Activated gamma-delta T cell treated with anti-CD3 and anti-CD28 coated beads, Interleukin-2, amount 50 U/mL, for 16 hours (primary cell): ENCODE measurements around the gene FMR1.
A peak's percentile ranks its signal among the peaks of the same experiment; 100 is the strongest.

ENCODE experiments used
- DNase-seq: peaks from one replicate; pipeline ENCODE4 v3.0.0-alpha.2; 2020; ENCODE audit warnings: low read depth

FMR1 gene

DNA sequence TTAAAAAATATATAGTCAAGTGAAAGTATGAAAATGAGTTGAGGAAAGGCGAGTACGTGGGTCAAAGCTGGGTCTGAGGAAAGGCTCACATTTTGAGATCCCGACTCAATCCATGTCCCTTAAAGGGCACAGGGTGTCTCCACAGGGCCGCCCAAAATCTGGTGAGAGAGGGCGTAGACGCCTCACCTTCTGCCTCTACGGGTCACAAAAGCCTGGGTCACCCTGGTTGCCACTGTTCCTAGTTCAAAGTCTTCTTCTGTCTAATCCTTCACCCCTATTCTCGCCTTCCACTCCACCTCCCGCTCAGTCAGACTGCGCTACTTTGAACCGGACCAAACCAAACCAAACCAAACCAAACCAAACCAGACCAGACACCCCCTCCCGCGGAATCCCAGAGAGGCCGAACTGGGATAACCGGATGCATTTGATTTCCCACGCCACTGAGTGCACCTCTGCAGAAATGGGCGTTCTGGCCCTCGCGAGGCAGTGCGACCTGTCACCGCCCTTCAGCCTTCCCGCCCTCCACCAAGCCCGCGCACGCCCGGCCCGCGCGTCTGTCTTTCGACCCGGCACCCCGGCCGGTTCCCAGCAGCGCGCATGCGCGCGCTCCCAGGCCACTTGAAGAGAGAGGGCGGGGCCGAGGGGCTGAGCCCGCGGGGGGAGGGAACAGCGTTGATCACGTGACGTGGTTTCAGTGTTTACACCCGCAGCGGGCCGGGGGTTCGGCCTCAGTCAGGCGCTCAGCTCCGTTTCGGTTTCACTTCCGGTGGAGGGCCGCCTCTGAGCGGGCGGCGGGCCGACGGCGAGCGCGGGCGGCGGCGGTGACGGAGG lies at the start of gene FMR1:
Gene FMR1, plus strand, starts transcription at position 728 of the 831 bp plus-strand sequence. CDS start 261 bp downstream, outside the sequence.
- DNase-seq = peak; percentile 88

DNA sequence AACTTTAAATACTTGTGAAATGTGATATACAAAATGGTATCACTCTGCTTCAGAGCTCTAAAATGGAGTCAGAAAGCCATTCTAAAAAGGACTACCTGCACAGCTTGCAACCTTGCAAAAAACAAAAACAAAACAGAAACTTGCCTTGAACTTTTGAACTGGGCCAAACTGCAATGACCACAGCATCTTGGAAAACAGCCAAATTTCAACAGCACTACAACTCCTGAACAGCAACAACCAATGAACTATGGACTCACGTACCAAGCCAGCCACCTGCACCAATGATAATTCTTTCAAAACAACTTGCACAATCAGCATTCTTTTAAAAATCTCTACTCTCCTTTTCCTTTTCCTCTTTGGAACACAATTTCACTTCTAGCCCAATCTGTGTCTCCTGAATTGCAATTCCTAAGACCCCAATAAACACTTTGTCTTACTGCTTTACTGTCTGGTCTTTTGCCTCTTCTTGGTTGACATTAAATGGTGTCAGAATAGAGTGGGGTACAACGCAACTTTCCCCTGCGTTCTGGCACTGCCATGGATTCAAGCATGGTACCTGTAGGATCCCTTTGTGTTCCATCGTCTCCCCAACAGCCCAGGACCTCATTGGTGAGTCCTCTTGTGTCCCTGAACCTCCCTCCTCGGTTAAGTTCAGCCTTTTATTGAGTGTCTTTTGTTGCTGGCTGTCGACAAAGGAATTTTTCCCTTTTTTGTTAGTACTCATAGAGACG lies 35.7 kb upstream of the FMR1 start:
- no peak for DNase-seq

DNA sequence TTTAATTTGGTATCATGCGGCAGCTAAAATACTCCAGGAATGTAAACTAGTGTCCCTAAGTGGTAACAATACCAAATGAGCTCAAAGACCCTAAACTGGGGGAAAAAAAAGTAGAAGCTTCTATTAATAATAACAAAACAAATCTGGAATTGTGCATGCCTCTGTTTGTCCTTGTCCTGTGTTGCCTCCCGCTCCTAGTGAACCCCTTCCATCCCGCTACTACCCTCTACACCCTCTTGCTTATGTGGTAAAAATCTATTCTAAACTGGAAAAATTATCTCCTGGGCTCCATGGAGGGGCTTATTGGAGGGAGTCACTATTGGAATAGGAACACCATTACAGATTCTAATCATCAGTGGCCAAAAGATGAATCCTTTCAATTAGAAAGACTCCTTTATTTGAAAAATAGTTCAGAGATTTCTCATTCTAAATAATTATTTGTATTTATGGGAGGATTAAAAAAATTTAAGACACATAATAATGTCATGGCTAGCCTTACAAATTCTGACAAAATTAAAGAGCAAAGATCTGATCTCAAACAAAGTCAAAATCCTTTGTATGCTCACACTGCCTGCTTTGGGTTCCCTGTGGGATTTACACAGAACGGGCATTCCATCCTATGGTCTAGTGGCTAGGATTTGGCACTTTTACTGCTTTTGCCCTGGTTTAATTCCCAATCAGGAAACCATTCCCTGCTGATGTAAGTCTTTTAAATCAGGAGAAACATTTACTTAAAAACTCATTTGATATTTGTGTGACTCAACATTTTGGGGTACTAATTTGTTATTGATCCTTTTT lies 34.7 kb upstream of the FMR1 start:
- no peak for DNase-seq

DNA sequence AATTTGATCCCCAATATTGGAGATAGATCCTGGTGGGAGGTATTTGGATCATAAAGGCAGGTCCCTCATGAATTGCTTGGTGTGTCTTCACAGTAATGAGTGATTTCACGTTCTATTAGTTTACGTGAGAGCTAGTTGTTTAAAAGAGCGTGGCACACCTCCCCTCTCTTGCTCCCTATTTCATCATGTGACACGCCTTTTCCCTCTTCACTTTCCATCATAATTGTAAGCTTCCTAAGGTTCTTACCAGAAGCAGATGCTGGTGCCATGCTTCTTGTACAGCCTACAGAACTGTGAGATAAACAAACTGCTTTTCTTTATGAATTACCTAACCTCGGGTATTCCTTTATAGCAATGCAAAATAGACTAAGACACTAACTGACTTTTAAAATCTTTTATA lies 34.0 kb upstream of the FMR1 start:
- DNase-seq = no peak

DNA sequence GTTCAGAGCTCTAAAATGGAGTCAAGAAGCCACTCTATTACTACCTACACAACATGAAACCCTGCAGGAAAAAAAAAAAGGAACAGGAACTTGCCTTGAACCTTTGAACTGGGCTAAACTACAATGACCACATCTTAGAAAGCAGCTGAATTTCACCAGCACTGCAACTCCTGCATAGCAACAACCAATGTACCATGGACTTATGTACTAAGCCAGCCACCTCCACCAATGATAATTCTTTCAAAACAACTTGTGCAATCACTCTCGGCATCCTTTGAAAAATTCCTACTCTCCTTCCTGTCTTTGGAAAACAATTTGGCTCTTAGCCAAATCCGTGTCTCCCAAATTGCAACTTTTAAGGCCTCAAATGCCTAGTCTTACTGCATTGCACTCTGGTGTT lies 26.8 kb upstream of the FMR1 start:
- no peak for DNase-seq

DNA sequence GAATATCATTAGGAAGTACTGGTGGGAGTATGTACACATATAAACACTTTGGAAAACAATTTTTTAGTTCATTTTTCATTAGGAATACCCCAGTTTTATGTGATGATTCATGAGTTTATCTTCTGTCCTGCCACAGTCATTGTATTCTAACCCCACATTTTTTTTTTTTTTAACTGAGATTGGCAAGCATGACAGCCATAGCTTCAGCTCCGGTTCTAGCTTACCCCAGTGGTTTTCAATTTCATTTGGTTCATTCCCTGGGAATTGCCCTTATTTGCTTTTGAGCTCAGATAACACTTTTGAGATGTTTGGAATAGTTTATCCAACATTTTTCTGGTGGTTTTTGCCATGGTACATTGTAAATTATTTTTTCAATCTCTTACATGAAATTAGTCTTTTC lies 21.0 kb upstream of the FMR1 start:
- no peak for DNase-seq

DNA sequence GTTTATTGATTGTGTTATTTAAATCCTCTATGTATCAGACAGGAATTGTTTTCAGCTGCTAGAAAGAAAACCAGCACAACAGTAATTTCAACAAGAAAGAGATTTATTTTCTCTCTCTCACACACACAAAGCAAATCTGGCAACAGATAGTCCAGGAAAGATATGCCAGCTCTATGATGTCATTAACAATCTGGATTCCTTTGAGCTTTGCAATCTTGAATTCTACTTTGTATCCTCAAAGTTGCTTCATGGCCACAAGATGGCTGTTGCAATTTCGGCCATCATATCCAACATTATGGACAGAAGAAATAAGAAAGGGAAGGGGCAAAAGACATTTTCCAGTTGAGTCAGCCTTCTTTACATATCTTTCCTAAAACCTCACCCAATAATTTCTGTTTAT lies 19.8 kb upstream of the FMR1 start:
- no peak for DNase-seq

DNA sequence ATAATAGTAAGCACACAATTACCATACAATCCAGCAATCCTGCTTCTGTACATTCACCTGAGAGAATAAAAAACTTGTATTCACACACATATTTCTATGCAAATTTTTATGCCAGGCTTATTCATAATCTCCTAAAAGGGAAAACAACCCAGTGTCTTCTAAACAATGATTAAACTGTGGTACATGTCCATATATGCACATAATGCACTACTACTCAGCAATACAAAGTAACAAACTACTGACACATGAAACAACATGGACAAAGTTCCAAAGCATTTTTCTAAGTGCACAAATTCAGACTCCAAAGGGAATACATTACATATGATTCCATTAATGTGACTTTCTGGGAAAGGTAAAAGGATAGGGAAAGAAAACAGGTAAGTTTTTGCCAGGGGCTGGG lies 18.0 kb upstream of the FMR1 start:
- DNase-seq = no peak

DNA sequence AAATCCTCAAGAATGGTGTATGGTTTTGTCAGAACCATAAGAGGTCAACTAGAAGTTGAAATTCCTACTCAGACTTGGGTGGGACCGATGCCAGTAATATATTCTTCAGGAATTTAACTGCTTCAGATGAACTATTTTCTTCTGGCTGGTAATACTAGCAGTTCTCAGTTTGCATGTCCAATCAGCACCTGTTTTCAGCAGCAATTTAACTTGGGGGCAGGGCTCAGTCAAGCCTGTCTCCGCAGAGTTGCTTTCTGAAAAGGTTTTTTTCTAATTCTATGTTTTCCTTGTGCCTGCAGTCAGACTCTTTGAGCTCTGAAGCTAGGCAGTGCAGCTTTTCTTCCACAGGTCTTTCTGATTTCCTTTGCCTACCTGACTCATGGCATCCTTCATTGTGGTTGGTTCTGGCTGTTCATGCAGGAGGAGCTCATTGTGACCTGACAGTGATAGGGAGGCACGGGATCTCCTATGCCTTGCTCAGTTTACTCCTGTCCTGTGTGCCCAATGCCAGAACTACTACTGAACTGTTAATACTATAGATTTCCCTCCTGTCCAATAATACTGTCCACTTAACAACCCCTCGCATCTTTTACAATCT lies 17.3 kb upstream of the FMR1 start:
- DNase-seq = no peak

DNA sequence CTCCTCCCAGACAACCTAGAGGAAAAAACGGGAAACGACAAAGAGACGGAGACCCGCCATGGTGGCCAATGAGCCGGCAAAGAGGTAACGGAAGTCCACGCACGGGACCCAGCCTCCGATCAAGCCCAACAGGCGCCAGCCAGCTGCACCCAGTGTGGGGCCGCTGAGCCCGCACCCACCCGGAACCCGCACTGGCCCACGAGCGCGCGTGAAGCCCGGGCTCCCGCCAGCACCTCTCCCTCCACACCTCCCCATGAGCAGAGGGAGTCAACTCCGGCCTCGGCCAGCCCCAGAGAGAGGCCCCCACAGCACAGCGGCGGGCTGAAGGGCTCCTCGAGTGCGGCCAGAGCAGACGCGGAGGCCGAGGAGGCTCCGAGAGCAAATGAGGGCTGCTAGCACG lies 14.6 kb upstream of the FMR1 start:
- DNase-seq = no peak

DNA sequence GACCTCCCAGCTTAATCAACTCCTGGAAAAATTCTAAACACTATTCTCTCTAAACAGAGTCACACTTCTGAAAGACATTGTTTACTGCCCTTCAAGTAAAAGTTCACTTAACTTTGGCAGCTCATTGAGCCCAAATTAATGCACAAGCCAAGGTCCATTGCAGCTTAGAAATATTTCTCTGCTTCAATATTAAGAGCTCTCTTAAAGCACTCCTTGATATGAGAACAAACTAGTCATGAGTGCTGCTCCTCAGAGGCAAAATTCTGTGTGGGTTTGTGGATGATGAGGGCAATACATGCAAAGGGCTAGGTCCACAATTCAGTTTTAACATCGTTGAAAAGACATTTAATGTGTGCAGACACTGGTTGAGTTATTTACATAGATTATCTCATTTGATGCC lies 12.8 kb upstream of the FMR1 start:
- no peak for DNase-seq

DNA sequence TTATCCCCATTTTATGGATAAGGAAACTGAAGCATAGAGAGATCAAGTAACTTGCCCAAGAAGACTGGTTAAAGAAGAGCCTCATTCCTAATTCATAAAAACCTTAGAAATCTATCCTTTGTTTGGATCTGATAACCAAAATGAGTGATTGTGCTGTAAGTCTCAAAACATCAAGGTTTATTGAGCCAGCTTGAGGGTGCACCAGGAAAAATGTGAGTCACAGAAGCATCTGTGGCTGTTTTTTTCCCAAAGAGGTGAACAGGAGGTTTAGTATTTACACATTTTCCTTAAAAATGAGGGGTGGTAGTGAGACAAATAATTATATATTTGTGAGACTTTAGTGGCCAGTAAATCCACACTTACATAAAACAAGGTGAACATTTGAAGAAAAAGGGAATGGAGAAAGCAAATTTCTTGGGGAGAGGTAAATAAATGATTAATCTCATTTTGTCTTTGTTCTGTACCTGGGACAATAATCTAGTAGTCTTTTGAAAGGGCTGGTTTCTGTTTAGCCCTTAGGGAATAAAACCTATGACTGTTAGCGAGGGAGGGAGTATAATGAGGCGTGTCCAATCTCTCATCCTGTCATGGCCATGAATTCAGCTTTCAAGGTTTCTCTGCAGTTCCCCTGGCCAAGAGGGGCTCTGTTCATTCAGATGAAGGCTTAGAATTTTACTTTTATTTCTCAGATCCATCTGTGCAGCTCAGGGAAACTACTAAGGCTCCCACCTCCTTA lies 12.2 kb upstream of the FMR1 start:
- DNase-seq = no peak

DNA sequence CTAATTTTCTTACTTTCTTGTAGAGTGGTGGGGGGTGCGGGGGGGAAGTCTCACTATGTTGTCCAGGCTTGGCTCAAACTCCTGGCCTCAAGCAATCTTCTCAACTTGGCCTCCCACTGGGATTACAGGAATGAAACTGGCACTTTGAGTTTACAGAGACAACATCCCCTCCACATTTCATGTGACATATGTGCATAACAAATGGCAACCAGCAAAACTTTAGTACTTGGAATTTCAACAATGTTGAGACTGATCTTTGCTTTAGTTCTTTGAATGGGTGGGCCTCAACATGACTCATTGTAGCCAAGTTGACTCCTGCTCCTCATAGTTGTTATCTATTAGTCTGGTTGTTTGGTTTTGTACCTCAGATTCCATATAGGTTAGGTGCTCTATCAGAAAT lies 11.4 kb upstream of the FMR1 start:
- DNase-seq = no peak

DNA sequence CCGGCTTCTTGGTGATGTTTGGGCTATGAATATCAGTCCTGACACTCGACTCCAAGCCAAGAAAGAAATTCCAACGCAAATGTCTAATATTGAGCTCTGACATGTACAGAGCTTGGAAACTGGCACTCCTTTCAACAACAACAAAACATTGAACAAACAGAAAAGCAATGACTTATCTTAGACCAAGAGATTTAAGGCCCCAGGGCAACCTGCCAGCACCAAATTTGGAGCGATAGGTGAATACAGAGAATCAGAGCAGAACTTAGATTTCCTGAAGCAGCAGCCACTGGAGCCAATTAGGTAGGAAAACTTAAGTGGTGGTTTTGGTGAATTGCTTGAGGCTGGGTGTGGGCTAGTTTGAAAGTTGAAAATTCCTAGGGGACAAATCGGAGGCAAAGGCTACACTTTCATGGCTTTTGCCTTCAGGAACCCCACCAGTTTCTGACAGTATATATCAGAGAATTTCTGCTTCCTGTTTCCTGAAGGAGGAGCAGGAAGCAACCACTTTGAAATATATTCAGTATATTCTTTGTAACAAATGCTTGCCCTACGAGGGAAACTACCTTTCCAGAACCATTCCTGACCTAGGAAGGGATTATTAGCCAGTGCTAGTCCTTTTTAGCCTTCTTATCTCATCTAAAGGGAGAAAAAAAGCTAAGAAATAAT lies 10.1 kb upstream of the FMR1 start:
- DNase-seq = no peak

DNA sequence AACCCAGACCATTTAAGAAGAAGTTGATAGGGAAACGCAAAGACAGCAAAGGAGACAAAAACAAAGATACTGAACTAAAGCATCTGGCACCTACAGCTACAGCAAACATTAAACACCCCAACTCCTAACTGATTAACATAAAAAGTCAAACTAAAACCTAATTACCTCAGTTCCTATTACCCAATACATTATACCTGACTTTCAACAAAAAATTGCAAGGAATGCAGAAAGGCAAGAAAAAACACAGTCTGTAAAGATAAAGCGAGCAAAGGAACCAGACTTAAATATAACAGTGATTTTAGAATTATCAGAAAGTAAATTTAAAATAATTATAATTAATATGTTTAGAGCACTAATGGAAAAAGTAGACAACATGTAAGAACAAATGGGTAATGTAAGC lies 9.4 kb upstream of the FMR1 start:
- DNase-seq = no peak

DNA sequence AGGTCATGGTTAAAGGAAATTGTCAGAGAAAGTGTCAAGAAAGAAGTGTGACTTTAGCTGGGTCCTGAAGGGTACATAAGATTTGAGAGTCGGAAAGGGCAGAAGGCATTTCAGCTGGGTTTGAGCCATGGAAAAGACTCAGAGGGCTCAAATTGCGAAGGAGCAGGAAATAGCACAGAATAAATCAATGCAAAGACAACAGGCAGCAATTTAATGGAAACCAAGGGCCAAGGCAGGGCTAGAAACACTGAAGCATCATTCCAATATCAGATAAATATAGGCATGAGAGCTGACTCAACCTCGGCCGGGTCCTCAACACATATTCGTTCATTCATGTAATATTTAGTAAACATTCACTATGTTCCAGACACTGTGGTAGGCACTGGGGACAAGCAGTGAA lies 3.6 kb upstream of the FMR1 start:
- no peak for DNase-seq

DNA sequence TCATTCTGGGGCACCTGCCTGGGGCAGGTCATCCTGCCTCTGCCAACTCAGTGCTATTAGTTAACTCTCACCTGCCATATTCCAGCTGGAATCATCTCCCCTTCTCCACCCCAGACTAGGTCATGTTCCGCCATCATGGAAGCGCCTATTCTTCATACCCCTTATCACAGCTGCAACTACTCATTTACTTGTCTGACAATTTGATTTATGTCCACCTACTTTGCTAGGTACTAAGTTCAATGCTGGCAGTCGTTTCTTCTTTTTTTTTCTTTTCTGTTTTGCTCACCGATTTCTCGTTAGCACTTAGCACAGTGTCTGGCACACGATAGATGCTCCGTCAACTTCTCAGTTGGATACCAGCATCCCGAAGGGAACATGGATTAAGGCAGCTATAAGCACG lies 1.1 kb upstream of the FMR1 start:
- DNase-seq = no peak

DNA sequence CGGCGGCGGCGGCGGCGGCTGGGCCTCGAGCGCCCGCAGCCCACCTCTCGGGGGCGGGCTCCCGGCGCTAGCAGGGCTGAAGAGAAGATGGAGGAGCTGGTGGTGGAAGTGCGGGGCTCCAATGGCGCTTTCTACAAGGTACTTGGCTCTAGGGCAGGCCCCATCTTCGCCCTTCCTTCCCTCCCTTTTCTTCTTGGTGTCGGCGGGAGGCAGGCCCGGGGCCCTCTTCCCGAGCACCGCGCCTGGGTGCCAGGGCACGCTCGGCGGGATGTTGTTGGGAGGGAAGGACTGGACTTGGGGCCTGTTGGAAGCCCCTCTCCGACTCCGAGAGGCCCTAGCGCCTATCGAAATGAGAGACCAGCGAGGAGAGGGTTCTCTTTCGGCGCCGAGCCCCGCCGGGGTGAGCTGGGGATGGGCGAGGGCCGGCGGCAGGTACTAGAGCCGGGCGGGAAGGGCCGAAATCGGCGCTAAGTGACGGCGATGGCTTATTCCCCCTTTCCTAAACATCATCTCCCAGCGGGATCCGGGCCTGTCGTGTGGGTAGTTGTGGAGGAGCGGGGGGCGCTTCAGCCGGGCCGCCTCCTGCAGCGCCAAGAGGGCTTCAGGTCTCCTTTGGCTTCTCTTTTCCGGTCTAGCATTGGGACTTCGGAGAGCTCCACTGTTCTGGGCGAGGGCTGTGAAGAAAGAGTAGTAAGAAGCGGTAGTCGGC lies 528 bp downstream of the FMR1 start:
- DNase-seq = no peak

DNA sequence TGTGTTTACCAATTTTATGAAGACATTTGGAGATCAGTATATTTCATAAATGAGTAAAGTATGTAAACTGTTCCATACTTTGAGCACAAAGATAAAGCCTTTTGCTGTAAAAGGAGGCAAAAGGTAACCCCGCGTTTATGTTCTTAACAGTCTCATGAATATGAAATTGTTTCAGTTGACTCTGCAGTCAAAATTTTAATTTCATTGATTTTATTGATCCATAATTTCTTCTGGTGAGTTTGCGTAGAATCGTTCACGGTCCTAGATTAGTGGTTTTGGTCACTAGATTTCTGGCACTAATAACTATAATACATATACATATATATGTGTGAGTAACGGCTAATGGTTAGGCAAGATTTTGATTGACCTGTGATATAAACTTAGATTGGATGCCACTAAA lies 1.9 kb downstream of the FMR1 start:
- no peak for DNase-seq

DNA sequence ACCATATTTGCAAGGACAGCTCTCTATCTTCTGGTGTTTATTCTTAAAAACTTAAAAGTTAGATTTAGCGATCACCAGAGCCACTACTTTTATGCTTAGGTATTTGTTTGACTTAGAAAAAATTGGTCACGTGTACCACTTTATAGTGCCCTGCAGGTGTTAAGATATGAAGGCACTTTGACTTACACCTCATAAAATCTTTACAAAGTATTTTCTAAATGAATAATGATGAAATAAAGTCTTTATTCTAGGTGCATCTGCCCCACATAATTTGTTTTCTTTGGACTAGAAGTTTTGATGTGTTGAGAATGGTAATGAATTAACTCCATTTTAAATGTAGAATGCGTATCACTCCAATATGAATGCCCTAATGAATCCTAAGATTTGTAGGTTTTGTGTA lies 2.9 kb downstream of the FMR1 start:
- no peak for DNase-seq
